HCT116 (cell line): ENCODE data around the gene FNDC3B. TPM values are rescaled to one million over a fixed set of nuclear protein-coding genes. Genes with fewer than 3 reads are reported as not detected.

ENCODE experiments used
- ATAC-seq: fragments of 200-7000 bp; cut with Tn5 transposase; 2 replicates; pipeline ENCODE4 v1.9.1; 2020; ENCODE audit warnings: mild to moderate bottlenecking, moderate library complexity
- BruUV-seq: library from RNA; stranded (reverse); fragments of 400-500 nt; replicated peaks from 2 replicates; lab custom pipeline; 2021; lab: Mats Ljungman, UMichigan
- CTCF ChIA-PET: fragments of 300-600 bp; sonication (Branson Sonifier 250); formaldehyde crosslinking; loops from one replicate; lab custom pipeline; 2021; ENCODE audit warnings: antibody characterized with exemption; lab: Charles Lee
- POLR2A ChIA-PET: fragments of 300-600, 350-600 bp; sonication (Branson Sonifier 250); formaldehyde crosslinking; loops from one replicate; lab custom pipeline; 2021; ENCODE audit warnings: antibody characterized with exemption; lab: Charles Lee
- RAD21 ChIA-PET, 2 experiments: fragments of 300-600 bp; sonication (Branson Sonifier 250); formaldehyde crosslinking; loops; one replicate each; lab custom pipeline; 2023; ENCODE audit warnings: low total read pairs in 2 of 2; ENCODE audit not compliant: uncharacterized antibody in 2 of 2, unreplicated experiment in 2 of 2, low non-redundant PET in 1 of 2; lab: Charles Lee
- DNase-seq: peaks from one replicate; pipeline ENCODE4 v3.0.0-alpha.2; 2010; ENCODE audit warnings: low read depth, low spot score
- H2AFZ ChIP-seq: fragments of 200-600 bp; shearing (Covaris generic), sonication (generic); 2 replicates; pipeline ENCODE4 v1.6.1; 2017; ENCODE audit warnings: low read depth, mixed run types, mixed read lengths, antibody characterized with exemption, low read length; ENCODE audit not compliant: poor library complexity, severe bottlenecking
- H3K27ac ChIP-seq: 2 replicates; pipeline ENCODE4 v1.5.1; 2012; ENCODE audit warnings: low read depth, low read length
- H3K27me3 ChIP-seq: fragments of 200-600 bp; sonication (generic); 2 replicates; pipeline ENCODE4 v1.6.1; 2016; ENCODE audit warnings: mixed run types, low read length, mixed read lengths; ENCODE audit not compliant: insufficient read depth
- H3K36me3 ChIP-seq, 2 experiments: fragments of 200-500 bp in 1 of 2; fragments of 200-600 bp in 1 of 2; sonication (Bioruptor generic) in 1 of 2; sonication (generic) in 1 of 2; 2 replicates each; pipeline versions ENCODE4 v1.5.1 to v1.6.1; 2014 to 2016; ENCODE audit warnings: low read length in 2 of 2, inconsistent platforms in 1 of 2, mixed read lengths in 1 of 2, mixed run types in 1 of 2; ENCODE audit not compliant: insufficient read depth in 2 of 2, control insufficient read depth in 1 of 2
- H3K4me1 ChIP-seq, 2 experiments: fragments of 200-600 bp in 1 of 2; sonication (generic) in 1 of 2; 2 replicates each; pipeline versions ENCODE4 v1.5.1 to v1.6.1; 2012 to 2017; ENCODE audit warnings: low read length in 2 of 2, inconsistent platforms in 1 of 2, mild to moderate bottlenecking in 1 of 2, mixed read lengths in 1 of 2, mixed run types in 1 of 2, moderate library complexity in 1 of 2; ENCODE audit not compliant: insufficient read depth in 2 of 2, control insufficient read depth in 1 of 2
- H3K4me2 ChIP-seq: fragments of 200-600 bp; sonication (generic); 2 replicates; pipeline ENCODE4 v1.6.1; 2017; ENCODE audit warnings: mixed run types, low read length, mixed read lengths
- H3K4me3 ChIP-seq, 2 experiments: fragments of 200-600 bp in 1 of 2; sonication (generic) in 1 of 2; replicated peaks in 1 of 2; 2 replicates each; pipeline ENCODE4 v1.5.1; 2011 to 2016; ENCODE audit warnings: low read length in 2 of 2, control low read depth in 1 of 2, low read depth in 1 of 2, mild to moderate bottlenecking in 1 of 2, mixed read lengths in 1 of 2, mixed run types in 1 of 2
- H3K79me2 ChIP-seq: fragments of 200-600 bp; sonication (generic); 2 replicates; pipeline ENCODE4 v1.6.1; 2017; ENCODE audit warnings: mild to moderate bottlenecking, mixed run types, low read length, moderate library complexity, mixed read lengths; ENCODE audit not compliant: insufficient read depth
- H3K9ac ChIP-seq: fragments of 200-600 bp; sonication (generic); 2 replicates; pipeline ENCODE4 v1.6.1; 2016; ENCODE audit warnings: low read length, mixed read lengths
- H3K9me2 ChIP-seq: fragments of 200-600 bp; sonication (generic), shearing (Covaris generic); 2 replicates; pipeline ENCODE4 v1.6.1; 2017; ENCODE audit warnings: mixed run types, mild to moderate bottlenecking, moderate library complexity; ENCODE audit not compliant: insufficient read depth
- H3K9me3 ChIP-seq, 2 experiments: fragments of 200-500 bp in 1 of 2; fragments of 200-600 bp in 1 of 2; sonication (Bioruptor generic) in 1 of 2; sonication (generic) in 1 of 2; 2 replicates each; pipeline ENCODE4 v1.6.1; 2014 to 2017; ENCODE audit warnings: low read length in 2 of 2, mixed read lengths in 2 of 2, inconsistent platforms in 1 of 2, low read depth in 1 of 2, mild to moderate bottlenecking in 1 of 2, mixed run types in 1 of 2, moderate library complexity in 1 of 2; ENCODE audit not compliant: control insufficient read depth in 1 of 2, insufficient read depth in 1 of 2
- H4K20me1 ChIP-seq: fragments of 200-600 bp; sonication (generic), shearing (Covaris generic); 2 replicates; pipeline ENCODE4 v1.6.1; 2017; ENCODE audit warnings: mixed run types, mild to moderate bottlenecking, moderate library complexity; ENCODE audit not compliant: insufficient read depth
- ATF3 ChIP-seq: IDR thresholded peaks from 2 replicates; pipeline ENCODE4 v1.6.1; 2012
- CEBPB ChIP-seq: IDR thresholded peaks from 2 replicates; pipeline ENCODE4 v1.6.1; 2012; ENCODE audit warnings: low read depth
- EGR1 ChIP-seq: IDR thresholded peaks from 2 replicates; pipeline ENCODE4 v1.6.1; 2012; ENCODE audit warnings: low read depth
- EZH2phosphoT487 ChIP-seq: fragments of 200-600 bp; IDR thresholded peaks from 2 replicates; pipeline ENCODE4 v1.6.1; 2018; ENCODE audit warnings: antibody characterized with exemption, borderline replicate concordance
- TCF7L2 ChIP-seq: IDR thresholded peaks from 2 replicates; pipeline ENCODE4 v1.7.0; 2011; ENCODE audit warnings: borderline replicate concordance, inconsistent platforms; ENCODE audit not compliant: insufficient read depth, insufficient read length; ENCODE audit errors: extremely low read depth
- ZNF274 ChIP-seq: fragments of 200-500 bp; sonication (Bioruptor generic); IDR thresholded peaks from 2 replicates; pipeline ENCODE4 v1.6.1; 2014; ENCODE audit warnings: mild to moderate bottlenecking, low read depth, low read length, inconsistent platforms
- intact Hi-C: fragments of 100-400 bp; cut with micrococcal nuclease; formaldehyde crosslinking; loops from 2 replicates; pipeline ENCODE4 v1.10.0; 2022
- total RNA-seq: library from RNA; stranded (reverse); gene quantifications from one replicate; pipeline ENCODE4 v1.2.1, GENCODE V29; 2021; ENCODE audit not compliant: unreplicated experiment

The FNDC3B gene
- total RNA-seq, 1 experiment from 2014 or later: 45.7 TPM

DNA sequence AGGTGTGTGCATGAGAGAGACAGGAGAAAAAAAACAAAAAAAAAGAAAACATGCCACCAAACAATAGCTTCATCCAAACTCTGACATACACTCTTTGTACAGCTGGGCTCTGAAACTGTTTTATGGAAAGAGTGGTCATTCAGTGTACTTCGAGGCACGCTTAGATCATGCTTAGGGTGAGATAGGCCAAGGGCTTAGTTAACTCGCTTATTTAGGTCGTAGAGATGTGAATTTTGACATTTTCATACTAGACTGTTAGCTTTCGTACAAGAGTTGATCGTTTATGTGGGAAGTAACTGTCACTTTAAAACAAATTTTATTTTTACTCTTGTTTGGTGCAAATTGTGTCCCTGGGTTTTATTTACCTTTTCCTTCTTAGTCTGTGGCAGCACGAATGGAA is 242.5 kb downstream of the FNDC3B start:
- CTCF ChIA-PET: no interaction called here
- Histone ChIP-seq H3K9me2 (no peaks in the 10 kb centered on the region), H3K79me2 (no peaks in the 10 kb centered on the region), H3K9me3 (no peaks in the 10 kb centered on the region), H3K27me3 (no peaks in the 10 kb centered on the region), H3K36me3 (no peaks in the 10 kb centered on the region), H4K20me1 (no peaks in the 10 kb centered on the region), H3K9ac (no peak overlapping the region), H2AFZ (no peak overlapping the region), H3K27ac (no peak overlapping the region), H3K4me1 (no peaks in the 10 kb centered on the region), H3K4me3 (no peak overlapping the region), H3K4me2 (no peak overlapping the region)
- TF ChIP-seq EGR1: no peak
- no peak for TF ChIP-seq ZNF274
- no peak for TF ChIP-seq ATF3
- no peak for TF ChIP-seq TCF7L2
- no TSS peak for BruUV-seq
- intact Hi-C loops: no loop called here
- POLR2A ChIA-PET: no interaction called here
- DNase-seq: no peak
- RAD21 ChIA-PET: interaction anchor here in 1 of 2 experiments (0.6 kb wide), 1 partner anchor 312 kb away, joined by 3 read pairs; no protein-coding TSS in a partner anchor
- no peak for ATAC-seq

GRCh38 chr3:172282850-172283249 is 243.5 kb downstream of the FNDC3B start:
- no peak for ATAC-seq
- TF ChIP-seq EZH2phosphoT487 (no peak), ZNF274 (no peak), CEBPB (no peak)
- no peak for DNase-seq
- Histone ChIP-seq H4K20me1 (no peaks in the 10 kb centered on the region), H3K4me1 (no peaks in the 10 kb centered on the region), H3K4me3 (no peak overlapping the region), H3K27me3 (no peaks in the 10 kb centered on the region), H2AFZ (no peak overlapping the region), H3K27ac (no peak overlapping the region), H3K9me3 (no peaks in the 10 kb centered on the region), H3K9ac (no peak overlapping the region), H3K79me2 (no peaks in the 10 kb centered on the region), H3K4me2 (no peak overlapping the region), H3K9me2 (no peaks in the 10 kb centered on the region), H3K36me3 (no peaks in the 10 kb centered on the region)
- CTCF ChIA-PET: no interaction called here
- no TSS peak for BruUV-seq
- intact Hi-C loops: no loop called here
- POLR2A ChIA-PET: no interaction called here
- RAD21 ChIA-PET: no interaction called here
